Erythroblast (primary cell): ENCODE data around the gene COX19.
"Not testable (repeated sequence)": the region's sequence is repeated elsewhere in the genome, so short reads cannot be mapped to it uniquely, and the experiment has no call there.

Experiments used
- DNase-seq, 2 experiments: peaks; one replicate each; lab custom pipeline; 2025; lab: John Stamatoyannopoulos, UW
- GATA1 ChIP-seq: IDR thresholded peaks from 2 replicates; pipeline ENCODE4 v1.6.1; 2011; ENCODE audit warnings: low read depth, mild to moderate bottlenecking, control low read depth, low read length, moderate library complexity
- POLR2A ChIP-seq: IDR thresholded peaks from 2 replicates; pipeline ENCODE4 v1.6.1; 2011; ENCODE audit warnings: mild to moderate bottlenecking, low read length

COX19 gene

DNA sequence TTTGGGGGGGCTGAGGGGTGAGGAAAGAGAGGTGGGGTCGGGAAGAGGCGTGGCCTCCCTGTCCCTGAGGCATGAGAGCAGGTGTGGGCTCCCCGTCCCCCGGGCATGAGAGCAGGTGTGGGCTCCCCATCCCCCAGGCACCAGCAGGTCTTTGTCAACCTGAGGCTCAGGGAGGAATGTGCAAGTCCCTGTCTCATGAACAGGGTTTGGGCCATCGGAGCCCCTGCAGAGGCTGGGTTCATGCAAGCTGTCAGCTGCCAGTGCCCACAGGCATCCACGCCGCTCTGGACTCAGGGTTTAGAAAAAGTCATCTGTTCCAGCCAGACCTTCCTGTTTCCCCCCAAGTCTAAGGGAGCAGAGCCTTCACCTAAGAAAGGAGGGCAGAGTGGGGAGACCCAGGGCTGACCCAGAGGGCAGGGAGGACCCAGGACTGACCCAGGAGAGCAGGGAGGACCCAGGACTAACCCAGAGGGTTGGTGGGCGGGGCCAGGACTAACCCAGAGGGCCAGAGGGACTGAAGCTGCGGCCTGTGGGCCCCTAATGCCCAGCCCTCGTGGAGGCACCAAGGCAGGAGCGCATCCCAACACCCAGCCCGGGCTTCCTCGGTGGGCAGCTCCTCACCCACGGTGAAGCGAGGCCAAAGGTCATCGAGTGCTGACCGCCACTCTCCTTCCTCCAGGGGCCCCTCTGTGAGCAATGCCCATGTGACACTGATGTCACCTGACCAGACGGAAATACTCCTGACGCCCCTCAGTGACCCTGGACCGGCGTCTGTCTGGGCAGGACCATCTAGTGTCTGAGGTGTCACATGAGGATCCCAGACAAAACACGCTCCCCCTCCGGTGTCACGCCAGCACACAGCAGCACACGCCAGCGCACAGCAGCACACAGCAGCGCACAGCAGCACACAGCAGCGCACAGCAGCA lies 40.1 kb upstream of the COX19 start:
- no peak for DNase-seq
- no peak for TF ChIP-seq POLR2A
- TF ChIP-seq GATA1: no peak

DNA sequence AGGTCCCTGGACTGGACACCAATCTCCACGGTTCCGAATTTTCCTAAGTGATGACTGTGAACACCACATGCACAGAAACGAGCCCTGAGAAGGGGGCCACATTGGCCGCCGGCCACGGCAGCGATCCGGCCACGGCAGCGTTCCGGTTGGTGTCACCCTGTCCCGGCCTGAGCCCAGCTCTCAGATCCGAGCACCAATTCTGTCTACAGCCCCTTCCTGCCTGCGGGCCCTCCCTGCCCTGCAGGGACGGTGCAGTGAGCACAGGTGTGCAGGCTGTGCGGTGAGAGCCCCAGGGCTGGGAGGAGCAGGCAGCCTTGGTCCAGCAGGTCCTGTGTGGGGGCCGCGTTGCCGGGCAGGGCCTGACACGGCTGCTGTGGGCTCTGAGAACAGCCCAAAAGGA lies 39.3 kb upstream of the COX19 start:
- DNase-seq: no peak
- TF ChIP-seq POLR2A (no peak), GATA1 (no peak)

DNA sequence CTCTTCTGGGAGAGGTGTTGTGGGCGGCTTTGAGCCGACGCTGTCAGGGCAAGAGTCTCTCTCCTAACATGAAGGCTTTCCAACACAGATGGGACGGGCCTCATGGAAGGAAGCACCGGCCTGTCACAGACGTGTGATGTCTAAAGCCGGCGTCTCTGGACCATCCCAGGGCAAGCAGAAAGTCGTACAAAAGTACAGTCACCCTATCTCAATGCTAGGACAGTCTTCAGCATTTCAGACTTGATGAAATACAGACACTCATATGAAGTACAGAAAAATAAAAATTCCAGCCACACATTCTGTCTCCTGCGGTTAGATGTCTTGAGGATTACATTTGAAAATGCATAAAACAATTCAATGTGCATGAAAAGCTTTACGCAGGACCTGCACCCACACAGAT lies 38.2 kb upstream of the COX19 start:
- no peak for DNase-seq
- no peak for TF ChIP-seq POLR2A
- no peak for TF ChIP-seq GATA1

DNA sequence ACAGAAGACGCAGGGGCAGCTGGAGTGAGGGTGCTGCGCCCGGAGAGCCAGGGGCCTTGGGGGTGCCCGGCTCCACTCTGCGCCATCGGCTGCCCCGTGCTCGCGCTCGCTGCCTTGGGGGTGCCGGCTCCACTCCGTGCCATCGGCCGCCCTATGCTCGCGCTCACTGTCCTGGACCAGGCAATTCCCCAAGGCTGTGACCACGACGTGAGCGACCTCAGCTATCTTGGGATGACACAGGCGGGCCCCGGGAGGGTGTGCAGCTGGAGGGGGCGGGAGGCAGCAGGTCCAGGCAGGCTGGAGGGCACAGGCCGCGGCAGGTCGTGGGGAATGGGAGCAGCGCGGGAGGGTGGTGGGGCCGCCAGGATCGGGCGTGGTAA lies 37.4 kb upstream of the COX19 start:
- no peak for DNase-seq
- TF ChIP-seq GATA1 (no peak), POLR2A (no peak)

DNA sequence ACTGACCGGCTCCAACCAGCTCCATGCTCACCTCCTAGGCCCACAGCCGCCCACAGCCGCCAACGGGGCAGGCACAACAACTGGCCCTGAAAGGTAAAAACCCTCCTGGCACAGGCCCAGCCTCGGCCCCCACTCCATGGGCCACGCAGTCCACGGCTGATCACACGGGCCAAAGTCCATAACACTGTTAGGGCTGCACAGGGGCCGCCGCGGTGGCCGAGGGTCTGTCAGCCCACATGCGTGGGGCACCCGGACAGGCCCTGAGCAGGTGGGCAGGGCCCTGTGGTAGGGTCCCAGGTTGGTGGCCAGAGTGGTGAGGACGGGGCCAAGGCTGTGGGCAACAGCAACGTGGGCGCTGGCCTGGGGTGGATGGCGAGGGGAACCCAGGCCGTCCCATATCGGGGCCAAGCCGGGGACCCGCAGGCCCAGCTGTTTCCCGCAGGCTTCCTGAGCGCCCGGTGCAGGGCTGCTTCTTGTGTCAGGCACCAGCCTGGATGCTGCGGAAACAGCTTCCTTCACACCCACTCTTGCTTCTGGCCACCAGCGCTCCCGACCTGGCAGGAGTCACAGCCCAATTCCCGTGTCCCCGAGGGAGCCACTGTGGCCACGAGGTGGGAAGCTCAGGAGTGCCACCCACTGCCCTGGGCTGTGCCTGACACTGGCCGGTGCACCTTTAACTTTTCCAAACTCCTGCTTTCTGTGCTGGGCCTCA lies 36.8 kb upstream of the COX19 start:
- DNase-seq: no peak
- TF ChIP-seq GATA1 (no peak), POLR2A (no peak)

DNA sequence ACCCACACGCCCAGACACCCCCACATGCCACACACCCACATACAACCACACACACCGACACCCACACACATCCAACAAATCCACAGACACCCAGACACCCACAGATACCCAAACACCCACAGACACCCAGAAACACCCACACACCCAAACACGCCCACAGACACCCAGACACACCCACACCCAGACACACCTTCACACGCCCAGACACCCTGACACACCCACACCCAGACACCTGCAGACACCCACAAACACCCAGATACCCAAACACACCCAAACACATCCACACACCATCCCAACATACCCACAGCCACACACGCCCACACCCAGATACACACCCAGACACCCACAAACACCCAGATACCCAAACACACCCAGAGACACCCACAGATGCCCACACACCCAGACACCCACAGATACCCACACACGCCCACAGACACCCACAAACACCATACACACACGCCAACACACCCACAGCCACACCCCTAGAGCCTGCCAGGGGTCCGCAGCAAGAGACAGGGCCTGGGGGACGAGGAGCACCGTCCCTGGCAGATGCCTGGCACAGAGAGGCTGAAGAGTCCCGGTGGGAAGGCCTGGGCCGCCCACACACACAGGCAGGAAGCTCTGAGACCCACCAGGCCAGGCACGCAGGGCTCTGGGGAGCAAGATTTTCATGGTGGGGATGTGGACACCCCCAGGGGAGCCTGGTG lies 36.1 kb upstream of the COX19 start:
- DNase-seq: no peak
- TF ChIP-seq GATA1 (no peak), POLR2A (no peak)

DNA sequence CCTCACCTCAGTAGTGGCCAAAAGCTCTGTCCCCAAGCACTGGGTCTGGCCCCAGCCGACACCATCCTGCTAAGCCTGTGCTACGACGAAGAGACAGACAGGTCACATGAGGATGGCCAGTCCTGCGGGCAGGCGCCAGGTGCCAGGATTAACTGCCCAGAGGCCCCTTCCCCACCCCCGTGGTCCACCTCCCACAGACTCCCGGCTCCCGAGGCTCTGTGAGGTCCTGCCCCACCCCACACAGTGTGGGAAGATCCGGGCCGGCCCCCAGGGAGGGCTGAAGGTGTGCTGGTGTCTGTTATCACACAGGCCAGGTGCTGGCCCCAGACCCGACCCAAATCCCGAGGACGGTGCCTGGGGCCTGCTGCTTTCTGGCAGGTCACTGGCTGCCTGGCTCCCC lies 34.9 kb upstream of the COX19 start:
- TF ChIP-seq GATA1: no peak
- TF ChIP-seq POLR2A: no peak
- no peak for DNase-seq

DNA sequence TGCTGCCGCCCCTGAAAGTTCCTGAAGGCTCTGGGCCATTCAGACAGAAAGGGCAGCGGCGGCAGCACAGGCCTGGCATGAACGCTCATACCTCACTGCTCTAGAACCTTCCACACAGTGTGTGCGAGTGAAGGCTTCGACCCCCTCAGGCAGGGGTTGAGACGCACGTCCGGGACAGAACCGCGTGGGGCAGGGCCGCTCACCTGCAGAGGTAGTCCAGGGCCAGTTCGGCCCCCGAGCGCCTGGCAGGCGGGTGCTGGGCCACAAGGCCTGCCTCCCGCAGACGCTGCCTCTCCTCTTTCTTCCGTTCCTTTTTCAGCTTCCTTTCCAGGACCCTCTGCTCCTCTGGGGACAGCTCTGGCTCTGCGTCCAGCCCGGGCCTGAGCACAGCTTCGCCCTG lies 34.4 kb upstream of the COX19 start:
- DNase-seq: no peak
- TF ChIP-seq POLR2A (no peak), GATA1 (no peak)

DNA sequence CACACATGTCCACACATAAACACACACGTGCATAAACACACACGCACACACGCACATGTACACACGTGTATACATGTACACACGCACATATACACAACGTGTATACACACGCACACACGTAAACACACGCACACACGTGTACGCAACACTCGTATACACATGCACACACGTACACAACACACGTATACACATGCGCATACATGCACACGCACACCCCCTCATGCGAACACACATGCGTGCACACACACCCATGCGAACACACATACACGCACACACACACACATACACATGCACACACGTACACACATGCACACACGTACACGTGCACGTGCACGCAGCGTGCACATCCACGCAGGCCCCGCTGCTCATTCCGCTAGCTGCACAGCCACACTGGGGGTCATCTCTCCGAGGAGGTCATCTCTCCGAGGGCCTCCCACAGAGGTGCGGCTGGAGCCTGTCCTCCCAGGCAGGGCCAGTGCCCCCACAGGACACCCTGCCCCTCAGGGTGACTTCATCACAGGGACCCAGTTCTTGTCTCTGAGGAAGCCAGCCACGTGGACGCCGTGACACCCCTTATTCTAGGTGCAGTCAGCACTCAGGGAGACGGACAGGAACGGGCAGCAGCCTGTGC lies 33.5 kb upstream of the COX19 start:
- peak in 1 of 2 experiments; percentile 26 for DNase-seq
- no peak for TF ChIP-seq GATA1
- TF ChIP-seq POLR2A: no peak

DNA sequence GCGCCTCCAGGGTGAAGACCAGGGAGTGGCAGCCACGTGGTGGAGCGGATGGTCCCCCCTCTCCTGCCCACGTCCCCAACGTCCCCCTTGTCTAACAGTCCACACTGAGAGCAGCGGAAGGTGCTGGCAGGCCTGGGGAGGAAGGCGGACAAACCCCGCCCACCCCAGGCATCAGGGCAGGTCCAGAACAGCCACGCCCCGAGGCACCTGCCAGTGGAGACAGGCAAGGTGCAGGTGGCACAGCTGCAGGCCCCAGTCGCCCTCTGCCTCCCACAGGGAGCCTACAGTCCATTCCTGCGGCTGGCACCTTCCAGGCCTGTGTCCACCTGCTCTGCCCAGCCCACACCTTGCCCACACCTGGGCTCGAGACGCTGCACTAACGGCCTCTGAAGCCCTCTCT lies 32.6 kb upstream of the COX19 start:
- TF ChIP-seq POLR2A (no peak), GATA1 (no peak)
- no peak for DNase-seq

DNA sequence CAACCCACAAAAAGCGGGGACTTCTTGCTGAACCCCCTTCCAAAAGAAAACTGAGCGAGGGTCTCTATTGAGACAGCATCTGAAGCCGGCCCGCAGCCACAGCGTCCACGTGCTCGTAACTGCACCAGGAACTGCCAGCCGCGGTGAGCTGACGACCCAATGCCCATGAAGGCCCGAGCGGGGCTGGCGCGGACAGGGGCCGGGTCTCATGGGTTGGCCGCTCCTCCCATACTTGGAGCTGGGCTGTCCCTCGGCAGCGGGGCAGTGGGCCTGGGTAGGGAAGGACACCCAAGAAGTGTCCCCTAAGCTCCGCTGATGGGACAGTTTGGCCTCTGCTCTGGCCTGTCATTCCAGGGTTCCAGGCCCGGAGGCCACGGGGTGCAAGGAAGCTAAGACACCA lies 30.0 kb upstream of the COX19 start:
- TF ChIP-seq GATA1 (no peak), POLR2A (no peak)
- no peak for DNase-seq

DNA sequence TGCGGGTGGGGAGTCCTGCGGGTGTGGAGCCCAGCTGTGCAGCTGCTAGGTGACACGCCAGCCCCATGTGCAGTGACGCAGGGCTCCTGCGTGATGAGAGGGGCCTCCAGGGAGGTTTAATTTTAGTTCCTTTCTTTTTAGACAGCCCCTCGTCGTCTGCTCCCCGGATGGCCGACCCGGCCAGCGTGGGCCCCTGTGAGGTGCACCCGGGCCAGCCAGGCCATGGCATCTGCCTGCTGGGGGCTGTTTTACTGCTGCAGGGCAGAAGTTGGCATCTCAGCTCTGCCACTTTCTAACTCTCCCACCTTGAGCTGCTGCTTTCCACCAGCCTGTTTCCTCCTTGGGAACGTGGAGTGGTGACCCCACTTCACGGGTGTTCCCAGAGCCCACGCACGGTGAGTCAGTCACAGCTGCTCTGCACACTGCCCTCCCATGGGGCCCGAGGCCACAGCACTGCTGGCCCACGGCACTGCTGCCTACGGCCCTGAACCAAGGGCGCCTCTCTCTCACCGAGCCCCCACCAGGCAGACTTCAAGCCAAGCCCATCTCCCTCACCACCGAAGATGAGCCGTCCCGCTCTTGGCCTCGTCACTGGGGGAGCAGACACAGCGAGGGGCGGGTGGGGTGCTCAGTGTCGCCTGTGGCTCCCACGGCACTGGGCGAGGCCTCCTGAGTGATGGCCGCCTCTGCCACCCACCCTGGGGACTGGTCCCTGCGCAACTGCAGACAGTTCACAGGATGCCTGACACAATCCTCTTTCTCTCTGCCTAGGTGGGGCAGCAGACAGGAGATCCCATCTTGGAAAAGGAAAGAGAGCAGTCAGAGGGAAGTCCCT lies 28.9 kb upstream of the COX19 start:
- TF ChIP-seq POLR2A (no peak), GATA1 (no peak)
- no peak for DNase-seq

DNA sequence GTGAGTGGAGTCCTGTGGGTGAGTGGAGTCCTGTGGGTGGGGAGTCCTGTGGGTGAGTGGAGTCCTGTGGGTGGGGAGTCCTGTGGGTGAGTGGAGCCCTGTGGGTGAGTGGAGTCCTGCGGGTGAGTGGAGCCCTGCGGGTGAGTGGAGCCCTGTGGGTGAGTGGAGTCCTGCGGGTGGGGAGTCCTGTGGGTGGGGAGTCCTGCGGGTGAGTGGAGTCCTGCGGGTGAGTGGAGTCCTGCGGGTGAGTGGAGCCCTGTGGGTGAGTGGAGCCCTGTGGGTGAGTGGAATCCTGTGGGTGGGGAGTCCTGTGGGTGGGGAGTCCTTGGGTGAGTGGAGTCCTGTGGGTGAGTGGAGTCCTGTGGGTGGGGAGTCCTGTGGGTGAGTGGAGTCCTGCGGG lies 27.1 kb upstream of the COX19 start:
- not testable (repeated sequence) for DNase-seq

DNA sequence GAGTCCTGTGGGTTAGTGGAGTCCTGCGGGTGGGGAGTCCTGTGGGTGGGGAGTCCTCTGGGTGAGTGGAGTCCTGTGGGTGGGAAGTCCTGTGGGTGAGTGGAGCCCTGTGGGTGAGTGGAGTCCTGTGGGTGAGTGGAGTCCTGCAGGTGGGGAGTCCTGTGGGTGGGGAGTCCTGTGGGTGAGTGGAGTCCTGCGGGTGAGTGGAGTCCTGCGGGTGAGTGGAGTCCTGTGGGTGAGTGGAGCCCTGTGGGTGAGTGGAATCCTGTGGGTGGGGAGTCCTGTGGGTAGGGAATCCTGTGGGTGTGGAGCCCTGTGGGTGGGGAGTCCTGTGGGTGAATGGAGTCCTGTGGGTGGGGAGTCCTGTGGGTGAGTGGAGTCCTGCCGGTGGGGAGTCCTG lies 26.7 kb upstream of the COX19 start:
- DNase-seq: not testable (repeated sequence)

DNA sequence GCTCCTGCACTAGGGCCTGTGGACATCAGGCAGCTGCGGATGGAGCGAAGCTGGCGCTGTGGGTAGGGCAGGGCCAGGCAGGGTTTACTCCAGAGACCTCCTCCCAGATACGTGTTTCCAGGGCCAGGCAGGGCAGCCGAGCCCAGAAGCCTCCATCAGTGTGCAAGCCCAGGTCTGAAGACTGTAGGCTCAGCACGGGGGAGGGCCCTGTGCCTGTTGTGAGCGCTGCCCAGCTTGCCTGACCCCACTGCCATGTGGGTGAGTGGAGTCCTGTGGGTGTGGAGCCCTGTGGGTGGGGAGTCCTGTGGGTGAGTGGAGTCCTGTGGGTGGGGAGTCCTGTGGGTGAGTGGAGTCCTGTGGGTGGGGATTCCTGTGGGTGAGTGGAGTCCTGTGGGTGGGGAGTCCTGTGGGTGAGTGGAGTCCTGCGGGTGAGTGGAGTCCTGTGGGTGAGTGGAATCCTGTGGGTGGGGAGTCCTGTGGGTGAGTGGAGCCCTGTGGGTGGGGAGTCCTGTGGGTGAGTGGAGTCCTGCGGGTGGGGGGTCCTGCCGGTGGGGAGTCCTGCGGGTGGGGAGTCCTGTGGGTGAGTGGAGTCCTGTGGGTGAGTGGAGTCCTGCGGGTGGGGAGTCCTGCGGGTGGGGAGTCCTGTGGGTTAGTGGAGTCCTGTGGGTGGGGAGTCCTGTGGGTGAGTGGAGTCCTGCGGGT lies 25.9 kb upstream of the COX19 start:
- peak in 1 of 2 experiments; percentile 69 for DNase-seq
